Thoracic aorta (tissue), 2 donors: ENCODE results near the gene TSPAN8. TPM values are rescaled to one million over a fixed set of nuclear protein-coding genes. Genes with fewer than 3 reads are reported as not detected.

Experiments
- ATAC-seq: fragments of 150-250 bp; one replicate; pipeline ENCODE4 v1.8.0; 2017; ENCODE audit warnings: low read depth; ENCODE audit not compliant: insufficient number of reproducible peaks, low FRiP score
- DNase-seq: peaks from one replicate; pipeline ENCODE4 v3.0.0-alpha.2; 2020; ENCODE audit warnings: low spot score
- H3K27ac ChIP-seq, 2 donors: fragments of 200-600 bp; sonication (generic); 1 replicate in 1 of 2; 2 replicates in 1 of 2; pipeline ENCODE4 v1.5.1; 2016; ENCODE audit warnings: mild to moderate bottlenecking in 2 of 2, moderate library complexity in 2 of 2
- H3K27me3 ChIP-seq: fragments of 200-600 bp; sonication (generic); replicated peaks from 2 replicates; pipeline ENCODE4 v1.6.0; 2016; ENCODE audit warnings: mild to moderate bottlenecking; ENCODE audit not compliant: insufficient read depth
- H3K36me3 ChIP-seq: fragments of 200-600 bp; sonication (generic); one replicate; pipeline ENCODE4 v1.5.1; 2016
- H3K4me1 ChIP-seq, 2 donors: fragments of 200-600 bp; sonication (generic); 1 replicate in 1 of 2; 2 replicates in 1 of 2; pipeline versions ENCODE4 v1.5.1 to v1.6.0; 2016; ENCODE audit warnings: low read depth in 2 of 2, mild to moderate bottlenecking in 1 of 2; ENCODE audit not compliant: control insufficient read depth in 1 of 2
- H3K4me3 ChIP-seq: fragments of 200-600 bp; sonication (generic); 2 replicates; pipeline ENCODE4 v1.5.1; 2016; ENCODE audit warnings: mild to moderate bottlenecking
- H3K9me3 ChIP-seq: fragments of 200-600 bp; sonication (generic); 2 replicates; pipeline ENCODE4 v1.5.1; 2016
- total RNA-seq, 2 donors: library from RNA; depleted of rRNA; stranded (reverse); fragments of >200 nt; gene quantifications; one replicate each; pipeline versions ENCODE4 v1.1.0 to v1.2.3, GENCODE V29; 2016
- TF ChIP-seq, protein P1 (sequence below): fragments of 200-600 bp; sonication (generic); IDR thresholded peaks from one replicate; pipeline ENCODE4 v1.5.1; 2019; ENCODE audit warnings: antibody characterized with exemption

The TSPAN8 gene
- 10 to 100 TPM; 12.8 to 70.9 TPM for total RNA-seq

DNA sequence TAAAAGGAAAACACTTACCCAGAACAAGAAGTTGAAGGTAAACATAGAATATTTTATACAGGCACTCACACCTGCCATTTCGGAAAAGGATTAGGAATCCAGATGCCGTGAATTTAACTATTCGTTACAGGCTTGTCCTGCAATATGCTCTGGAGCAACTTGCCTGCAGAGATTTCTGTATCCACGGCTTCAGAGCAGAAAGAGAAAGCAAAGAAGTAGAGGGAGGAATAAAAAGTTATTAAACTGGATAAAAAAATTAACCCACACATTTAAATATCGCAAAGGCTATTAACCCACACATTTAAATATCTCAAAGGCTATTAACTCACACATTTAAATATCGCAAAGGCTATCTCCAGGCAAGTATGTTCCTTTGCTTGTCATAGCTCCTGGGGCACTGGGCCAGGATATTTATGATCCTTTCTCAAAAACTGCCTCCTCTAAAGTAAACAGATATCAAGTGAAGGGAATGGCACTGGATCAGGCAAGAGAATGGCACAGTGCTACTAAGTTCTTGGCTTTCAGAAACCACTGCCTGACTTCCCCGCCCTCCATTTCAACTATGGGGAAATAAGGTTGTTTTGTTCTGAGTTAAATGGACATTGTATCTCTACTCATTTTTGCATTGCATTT, at the start of gene TSPAN8:
TSS of gene TSPAN8 (minus strand) at position 399 of the 633 bp plus-strand sequence. CDS start at position 78, 321 bp downstream.
- Histone ChIP-seq H3K9me3 (no peaks in the 10 kb centered on the region), H3K36me3 (no peaks in the 10 kb centered on the region), H3K4me3 (peak within 1 kb of the TSS; percentile 57), H3K27ac (peak within 1 kb of the TSS; percentile 7 to 41), H3K4me1 (peaks cover 4 to 27% of the 10 kb centered on the region in 2 donors), H3K27me3 (no peaks in the 10 kb centered on the region)
- DNase-seq (no peak), ATAC-seq (no peak)
- TF ChIP-seq, protein P1, sequence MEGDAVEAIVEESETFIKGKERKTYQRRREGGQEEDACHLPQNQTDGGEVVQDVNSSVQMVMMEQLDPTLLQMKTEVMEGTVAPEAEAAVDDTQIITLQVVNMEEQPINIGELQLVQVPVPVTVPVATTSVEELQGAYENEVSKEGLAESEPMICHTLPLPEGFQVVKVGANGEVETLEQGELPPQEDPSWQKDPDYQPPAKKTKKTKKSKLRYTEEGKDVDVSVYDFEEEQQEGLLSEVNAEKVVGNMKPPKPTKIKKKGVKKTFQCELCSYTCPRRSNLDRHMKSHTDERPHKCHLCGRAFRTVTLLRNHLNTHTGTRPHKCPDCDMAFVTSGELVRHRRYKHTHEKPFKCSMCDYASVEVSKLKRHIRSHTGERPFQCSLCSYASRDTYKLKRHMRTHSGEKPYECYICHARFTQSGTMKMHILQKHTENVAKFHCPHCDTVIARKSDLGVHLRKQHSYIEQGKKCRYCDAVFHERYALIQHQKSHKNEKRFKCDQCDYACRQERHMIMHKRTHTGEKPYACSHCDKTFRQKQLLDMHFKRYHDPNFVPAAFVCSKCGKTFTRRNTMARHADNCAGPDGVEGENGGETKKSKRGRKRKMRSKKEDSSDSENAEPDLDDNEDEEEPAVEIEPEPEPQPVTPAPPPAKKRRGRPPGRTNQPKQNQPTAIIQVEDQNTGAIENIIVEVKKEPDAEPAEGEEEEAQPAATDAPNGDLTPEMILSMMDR = no peak

DNA sequence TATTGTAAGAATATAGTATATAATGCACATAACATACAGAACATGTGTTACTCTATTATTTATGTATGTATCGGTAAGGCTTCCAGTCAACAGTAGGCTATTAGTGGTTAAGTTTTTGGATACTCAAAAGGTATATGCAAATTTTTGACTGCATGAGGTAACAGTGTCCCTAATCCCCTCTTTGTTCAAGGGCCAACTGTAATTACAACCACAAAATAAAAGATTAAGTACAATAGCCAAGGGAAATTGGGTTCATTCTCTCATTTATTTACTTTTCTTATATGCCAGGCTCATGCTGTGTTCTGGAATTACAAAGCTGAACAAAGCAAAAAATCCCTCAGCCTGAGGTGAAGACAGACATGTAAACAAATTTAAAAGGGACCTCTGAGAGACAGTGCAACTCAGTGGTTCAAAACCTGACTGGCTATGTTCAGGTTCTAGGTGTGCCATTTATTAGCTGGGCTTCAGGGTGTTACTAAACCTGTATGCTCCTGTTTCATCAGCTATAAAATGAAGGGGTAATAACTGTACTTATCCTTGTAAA, 43.4 kb upstream of the TSPAN8 start:
- Histone ChIP-seq H3K4me1 (no peaks in the 10 kb centered on the region), H3K27ac (no peak overlapping the region), H3K36me3 (no peaks in the 10 kb centered on the region), H3K27me3 (no peaks in the 10 kb centered on the region), H3K9me3 (no peaks in the 10 kb centered on the region), H3K4me3 (no peak overlapping the region)
- TF ChIP-seq, protein P1 = no peak
- no peak for ATAC-seq
- DNase-seq = no peak

DNA sequence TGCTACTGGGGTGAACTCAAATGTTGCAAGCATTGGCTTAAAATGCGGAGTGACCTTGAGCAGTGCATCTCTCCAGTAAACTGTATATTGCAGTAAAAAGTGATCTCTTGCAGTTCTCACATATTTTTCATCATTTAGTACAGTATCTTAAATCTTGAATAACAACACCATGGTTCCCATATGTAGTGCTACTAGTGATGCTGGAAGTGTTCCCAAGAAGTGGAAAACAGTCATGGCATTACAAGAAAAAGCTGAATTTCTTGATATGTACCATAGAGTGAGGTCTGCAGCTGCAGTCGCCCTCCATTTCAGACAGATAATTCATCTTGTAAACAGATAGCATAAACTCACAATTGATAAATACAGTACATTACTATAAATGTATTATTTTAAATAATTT, 42.9 kb upstream of the TSPAN8 start:
- Histone ChIP-seq H3K27ac (no peak overlapping the region), H3K9me3 (no peaks in the 10 kb centered on the region), H3K4me1 (no peaks in the 10 kb centered on the region), H3K36me3 (no peaks in the 10 kb centered on the region), H3K4me3 (no peak overlapping the region), H3K27me3 (no peaks in the 10 kb centered on the region)
- DNase-seq = no peak
- ATAC-seq = no peak
- TF ChIP-seq, protein P1 = no peak

DNA sequence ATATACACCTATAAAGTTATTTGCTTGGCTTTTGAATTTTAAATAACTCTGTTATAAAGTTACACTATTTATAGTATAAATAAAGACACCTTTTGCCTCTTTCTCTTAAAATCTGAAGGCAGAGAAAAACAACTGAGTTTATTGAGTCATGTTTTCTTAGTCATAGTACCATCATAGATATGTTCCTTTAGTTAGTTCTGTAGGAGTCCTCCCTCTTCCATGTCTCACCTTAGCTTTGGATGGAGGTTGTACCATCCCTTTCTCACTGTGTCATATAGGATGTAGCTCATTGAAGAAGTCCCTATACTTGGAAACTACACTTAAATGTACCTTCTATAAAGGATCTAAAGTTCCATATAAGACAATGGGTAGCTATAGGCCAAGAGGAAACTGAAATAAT, 39.7 kb upstream of the TSPAN8 start:
- Histone ChIP-seq H3K4me3 (no peak overlapping the region), H3K4me1 (no peaks in the 10 kb centered on the region), H3K27me3 (no peaks in the 10 kb centered on the region), H3K27ac (no peak overlapping the region), H3K9me3 (no peaks in the 10 kb centered on the region), H3K36me3 (no peaks in the 10 kb centered on the region)
- TF ChIP-seq, protein P1 = no peak
- no peak for DNase-seq
- no peak for ATAC-seq

DNA sequence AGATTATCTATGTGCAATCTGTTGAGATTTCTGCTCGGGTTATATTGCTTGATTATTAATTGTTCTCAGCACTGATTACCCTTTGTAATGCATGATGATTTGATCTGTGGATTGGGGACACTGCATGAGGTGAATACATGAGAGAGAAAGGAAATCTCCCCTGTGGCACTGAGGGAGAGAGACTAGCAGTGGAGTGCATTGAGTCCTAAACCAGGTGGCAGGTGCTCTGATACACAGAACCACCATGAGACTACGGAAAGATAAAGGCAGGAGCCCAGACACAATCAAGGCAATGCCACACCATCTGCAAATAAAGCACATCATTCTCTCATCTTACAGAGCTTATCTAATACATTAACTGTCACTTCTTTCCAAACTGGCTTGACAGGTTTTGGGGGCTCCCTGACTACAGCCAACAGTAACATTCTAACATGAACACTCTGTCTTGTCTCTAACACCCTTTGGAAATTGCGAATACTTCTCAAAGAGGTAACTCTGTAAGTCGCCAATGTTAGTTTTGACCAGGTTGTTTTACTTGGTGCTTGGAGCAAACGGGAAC, 37.6 kb upstream of the TSPAN8 start:
- Histone ChIP-seq H3K27me3 (no peaks in the 10 kb centered on the region), H3K9me3 (no peaks in the 10 kb centered on the region), H3K4me1 (no peaks in the 10 kb centered on the region), H3K36me3 (no peaks in the 10 kb centered on the region), H3K4me3 (no peak overlapping the region), H3K27ac (no peak overlapping the region)
- DNase-seq (no peak), ATAC-seq (no peak)
- TF ChIP-seq, protein P1 = no peak
